GM12864 (cell line): ENCODE measurements around the gene TRIOBP.
A peak's percentile ranks its signal among the peaks of the same experiment; 100 is the strongest.

ENCODE experiments used
- DNase-seq: peaks from one replicate; pipeline ENCODE4 v3.0.0-alpha.2; 2011; ENCODE audit warnings: low read depth
- H3K4me3 ChIP-seq: 2 replicates; pipeline ENCODE4 v1.5.1; 2011; ENCODE audit warnings: mild to moderate bottlenecking, low read depth, low read length, control low read depth
- TF ChIP-seq, protein P1 (sequence below): IDR thresholded peaks from 2 replicates; pipeline ENCODE4 v1.5.1; 2011; ENCODE audit warnings: low read depth, mild to moderate bottlenecking, moderate library complexity, low read length, control low read depth, inconsistent platforms; ENCODE audit errors: missing control alignments

Gene TRIOBP

DNA sequence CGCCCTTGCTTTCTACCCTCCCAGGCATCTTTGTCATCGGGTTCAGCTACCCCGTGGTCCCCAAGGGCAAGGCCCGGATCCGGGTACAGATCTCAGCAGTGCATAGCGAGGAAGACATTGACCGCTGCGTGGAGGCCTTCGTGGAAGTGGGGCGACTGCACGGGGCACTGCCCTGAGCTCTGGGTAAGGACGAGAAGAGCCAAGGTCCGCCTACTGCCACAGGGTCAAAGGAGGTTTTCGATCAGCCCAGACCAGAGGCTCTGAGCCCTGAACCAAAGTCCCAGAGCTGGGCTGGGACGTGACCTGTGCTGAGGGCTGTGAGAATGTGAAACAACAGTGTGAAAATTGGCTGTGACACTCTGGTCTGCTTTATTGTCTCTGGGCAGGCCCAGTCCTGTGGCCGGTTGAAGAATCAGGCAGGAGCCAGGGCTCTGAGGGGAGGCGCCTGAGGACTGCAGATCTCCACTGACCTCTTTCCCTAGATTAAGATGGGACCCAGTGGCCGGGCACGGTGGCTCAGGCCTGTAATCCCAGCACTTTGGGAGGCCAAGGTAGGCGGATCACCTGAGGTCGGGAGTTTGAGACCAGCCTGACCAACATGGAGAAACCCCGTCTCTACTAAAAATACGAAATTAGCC is 119.8 kb downstream of the TRIOBP start:
- no peak overlapping the region for H3K4me3 ChIP-seq
- TF ChIP-seq, protein P1, sequence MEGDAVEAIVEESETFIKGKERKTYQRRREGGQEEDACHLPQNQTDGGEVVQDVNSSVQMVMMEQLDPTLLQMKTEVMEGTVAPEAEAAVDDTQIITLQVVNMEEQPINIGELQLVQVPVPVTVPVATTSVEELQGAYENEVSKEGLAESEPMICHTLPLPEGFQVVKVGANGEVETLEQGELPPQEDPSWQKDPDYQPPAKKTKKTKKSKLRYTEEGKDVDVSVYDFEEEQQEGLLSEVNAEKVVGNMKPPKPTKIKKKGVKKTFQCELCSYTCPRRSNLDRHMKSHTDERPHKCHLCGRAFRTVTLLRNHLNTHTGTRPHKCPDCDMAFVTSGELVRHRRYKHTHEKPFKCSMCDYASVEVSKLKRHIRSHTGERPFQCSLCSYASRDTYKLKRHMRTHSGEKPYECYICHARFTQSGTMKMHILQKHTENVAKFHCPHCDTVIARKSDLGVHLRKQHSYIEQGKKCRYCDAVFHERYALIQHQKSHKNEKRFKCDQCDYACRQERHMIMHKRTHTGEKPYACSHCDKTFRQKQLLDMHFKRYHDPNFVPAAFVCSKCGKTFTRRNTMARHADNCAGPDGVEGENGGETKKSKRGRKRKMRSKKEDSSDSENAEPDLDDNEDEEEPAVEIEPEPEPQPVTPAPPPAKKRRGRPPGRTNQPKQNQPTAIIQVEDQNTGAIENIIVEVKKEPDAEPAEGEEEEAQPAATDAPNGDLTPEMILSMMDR, result no peak
- DNase-seq, result no peak

DNA sequence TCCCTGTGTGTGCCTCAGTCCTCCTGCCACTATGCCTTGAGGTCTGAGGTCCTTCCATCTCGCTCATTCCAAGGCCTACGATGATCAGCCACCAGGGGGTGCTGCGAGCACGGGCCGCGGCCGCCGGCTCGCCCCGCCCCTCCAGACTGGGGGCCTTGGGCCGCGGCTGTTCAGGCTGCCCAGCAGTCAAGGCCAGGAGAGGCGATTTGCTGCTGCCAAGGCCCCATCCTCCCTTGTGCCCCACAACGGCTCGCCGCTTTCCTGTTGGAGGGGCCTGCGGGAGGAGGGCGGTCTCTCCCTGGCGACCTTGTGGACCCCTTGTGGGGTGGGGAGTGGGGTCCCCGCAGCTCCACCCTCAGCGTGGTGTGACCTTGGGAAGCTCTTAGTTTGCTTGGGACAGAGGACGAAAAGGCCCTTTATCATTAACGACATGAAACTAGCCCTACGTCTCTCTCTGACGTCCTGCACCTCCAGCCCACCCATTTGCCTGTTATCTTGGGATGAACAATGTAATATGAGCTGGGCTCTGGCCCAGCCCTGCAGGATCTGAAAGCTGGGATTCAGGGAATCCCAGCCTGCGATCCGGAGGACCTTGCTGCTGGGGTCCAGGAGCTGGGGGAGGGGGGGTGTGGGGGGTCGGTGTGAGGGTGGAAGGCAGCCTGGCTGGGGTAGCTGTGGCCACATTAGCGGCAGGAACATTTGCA is 121.0 kb downstream of the TRIOBP start:
- H3K4me3 ChIP-seq, result no peak overlapping the region
- no peak for DNase-seq
- TF ChIP-seq, protein P1, result peak; percentile 93

GRCh38 chr22:37818409-37819104 is 121.7 kb downstream of the TRIOBP start:
- DNase-seq, result no peak
- peak overlapping the region; percentile 6; the same call in 1 of the 2 replicates for H3K4me3 ChIP-seq
- TF ChIP-seq, protein P1, result peak; percentile 25

DNA sequence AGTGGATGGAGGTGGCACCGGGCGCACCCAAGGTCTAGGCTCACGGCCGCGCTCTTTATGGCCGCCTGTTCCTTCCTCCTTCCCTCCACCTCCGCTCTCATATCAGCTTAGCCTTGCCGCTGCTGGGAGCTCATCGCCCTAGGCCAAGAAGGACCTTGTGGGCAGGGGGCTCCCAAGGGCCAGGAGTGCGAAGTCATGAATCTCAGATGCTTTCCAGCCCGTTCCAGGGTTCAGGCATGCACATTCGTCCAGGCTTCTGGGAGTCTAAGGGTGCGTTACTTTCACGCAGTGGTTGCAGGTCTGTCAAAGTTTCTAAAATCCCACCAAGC is 122.2 kb downstream of the TRIOBP start:
- no peak overlapping the region for H3K4me3 ChIP-seq
- TF ChIP-seq, protein P1, result no peak
- DNase-seq, result no peak

- TF ChIP-seq, protein P1, result no peak
- no peak overlapping the region for H3K4me3 ChIP-seq
- no peak for DNase-seq
Observed at GRCh38 chr22:37820350-37820749, 123.5 kb downstream of the TRIOBP start.

DNA sequence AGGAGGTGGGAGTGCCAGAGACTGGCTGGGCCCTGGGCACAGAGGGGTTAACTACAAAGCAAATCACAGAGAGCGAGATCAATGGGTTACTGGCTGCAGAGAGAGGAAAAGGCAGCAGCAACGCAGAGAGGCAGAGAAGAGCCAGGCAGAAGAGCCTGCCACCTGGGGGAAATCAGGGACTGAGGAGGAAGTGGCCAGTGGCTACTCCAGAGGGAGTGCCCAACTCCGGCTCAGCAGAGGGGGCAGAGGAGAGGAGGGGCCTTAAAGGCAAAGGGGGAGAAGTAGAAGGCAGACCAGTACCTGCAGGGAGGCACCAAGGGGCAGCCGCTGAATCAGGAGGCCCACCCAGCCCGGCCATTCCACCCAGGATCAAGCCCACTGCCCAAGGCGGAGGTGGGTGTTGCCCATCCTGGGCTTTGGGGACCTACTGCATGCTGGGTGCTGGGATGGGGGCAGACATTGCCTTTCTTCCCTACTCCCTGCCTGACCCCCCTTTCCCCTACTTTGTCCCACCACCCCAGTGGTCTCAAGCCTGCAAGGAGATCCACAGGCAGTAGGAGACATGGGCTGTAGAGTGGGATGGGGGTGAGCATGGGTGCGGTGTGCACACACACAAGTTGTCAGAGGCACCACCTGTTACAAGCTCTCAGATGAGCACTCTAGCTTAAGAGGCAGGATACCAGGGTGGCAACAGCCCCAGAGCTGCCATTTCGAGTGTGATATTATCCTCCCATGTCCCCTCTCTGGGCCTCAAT is 125.4 kb downstream of the TRIOBP start:
- no peak for DNase-seq
- H3K4me3 ChIP-seq, result no peak overlapping the region
- TF ChIP-seq, protein P1, result no peak
